NAMALWA (cell line): ENCODE measurements around the gene ACOX3.

Source experiments
- DNase-seq: peaks from one replicate; pipeline ENCODE4 v3.0.0-alpha.2; 2015; ENCODE audit warnings: low spot score

ACOX3 gene

DNA sequence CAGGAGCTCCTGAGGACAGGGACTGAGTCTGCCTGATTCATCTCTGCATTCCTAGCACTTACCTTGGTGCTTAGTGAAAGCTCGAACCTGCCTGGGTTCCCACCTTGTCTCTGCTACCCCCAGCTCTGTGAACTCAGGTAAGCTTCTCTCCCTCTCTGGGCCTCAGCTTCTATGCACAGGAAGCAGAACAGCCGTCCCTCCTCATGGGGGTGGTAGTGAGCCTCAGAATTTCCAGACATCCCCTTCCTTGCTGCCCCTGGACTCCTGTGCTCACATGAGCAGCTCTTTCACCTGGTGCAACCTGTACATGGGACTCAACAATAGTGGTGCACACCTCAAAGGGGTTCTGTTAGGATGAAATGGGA is 120.2 kb downstream of the ACOX3 start:
- DNase-seq: peak; percentile 34

DNA sequence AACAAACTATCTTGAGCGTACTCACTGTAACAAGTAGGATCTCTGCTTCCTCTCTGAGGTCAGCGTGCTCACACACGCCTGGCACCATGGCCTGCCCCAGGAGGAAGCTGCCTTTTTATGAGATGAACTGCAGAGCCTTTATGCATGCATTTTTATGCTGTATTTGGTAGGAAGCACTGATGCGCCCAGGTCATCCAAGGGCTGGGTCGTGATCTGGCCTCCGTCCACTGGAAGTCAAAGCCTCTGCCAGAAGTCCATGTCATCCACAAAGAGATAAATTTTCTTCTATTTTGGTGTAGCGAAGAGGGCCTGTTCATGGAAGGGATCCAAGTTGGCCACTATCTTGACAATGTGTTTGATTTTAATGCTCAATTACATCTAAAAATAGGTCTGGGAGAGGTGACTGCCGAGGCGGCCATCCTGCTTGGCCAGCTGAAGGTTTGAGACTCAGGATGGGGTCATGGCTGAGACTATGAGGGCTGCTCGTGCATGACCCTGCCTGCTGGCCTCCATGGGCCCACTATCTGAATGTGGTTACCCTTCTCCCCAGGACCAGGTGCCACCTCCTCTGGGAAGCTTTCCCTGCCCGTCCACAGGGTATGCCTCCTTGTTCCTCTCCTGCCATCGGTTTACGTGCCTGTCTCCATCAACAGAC is 120.7 kb downstream of the ACOX3 start:
- DNase-seq: no peak

DNA sequence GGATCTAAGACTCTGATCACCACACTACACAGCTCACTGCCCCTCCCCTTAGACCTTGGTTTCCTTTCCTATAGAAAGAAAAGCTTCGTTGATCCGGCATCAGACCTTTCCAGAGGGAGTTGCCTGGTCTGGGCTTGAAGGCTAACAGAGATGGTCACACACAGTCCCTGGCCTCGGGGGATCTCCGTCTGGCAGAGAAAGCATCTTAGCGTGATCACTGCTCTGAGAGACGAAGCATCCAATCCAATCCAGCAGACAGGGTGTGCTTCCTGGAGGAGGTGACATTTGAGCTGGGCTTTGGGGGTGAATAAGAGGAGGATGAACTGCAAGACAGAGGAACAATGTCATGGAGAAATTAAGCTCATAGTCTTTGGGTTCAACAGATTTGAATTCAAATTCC is 121.5 kb downstream of the ACOX3 start:
- DNase-seq: no peak

DNA sequence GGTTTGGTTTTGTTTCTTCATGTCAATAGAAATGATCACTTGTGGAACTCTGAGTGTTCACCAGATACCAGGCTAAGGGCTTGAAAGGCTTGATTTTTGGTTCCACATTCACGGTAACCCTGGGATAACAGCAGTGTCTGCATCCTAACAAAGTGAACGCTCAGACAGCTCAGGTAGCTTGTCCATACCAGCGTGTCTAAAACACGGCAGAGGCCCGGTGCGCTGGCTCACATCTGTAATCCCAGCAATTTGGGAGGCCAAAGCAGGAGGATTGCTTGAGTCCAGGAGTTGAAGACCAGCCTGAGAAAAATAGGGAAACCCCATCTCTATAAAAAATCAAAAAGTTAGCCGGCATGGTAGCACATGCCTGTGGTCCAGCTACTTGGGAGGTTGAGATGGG is 122.0 kb downstream of the ACOX3 start:
- DNase-seq: no peak

DNA sequence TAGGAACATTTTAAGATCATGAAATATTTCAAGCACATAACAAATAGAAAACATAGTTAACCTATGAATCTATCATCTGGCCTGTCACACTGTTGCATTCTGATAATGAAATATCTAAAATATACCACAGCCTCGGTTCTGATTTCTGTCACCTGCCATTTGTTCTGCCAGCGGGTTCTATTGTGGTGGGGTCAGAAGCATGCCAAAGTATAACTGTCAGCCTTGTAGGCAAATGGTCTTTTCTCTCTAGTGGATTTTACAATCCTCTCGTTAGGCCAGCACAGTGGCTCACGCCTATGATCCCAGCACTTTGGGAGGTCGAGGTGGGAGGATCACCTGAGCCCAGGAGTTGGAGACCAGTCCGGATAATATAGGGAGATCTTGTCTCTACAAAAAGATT is 123.0 kb downstream of the ACOX3 start:
- no peak for DNase-seq

DNA sequence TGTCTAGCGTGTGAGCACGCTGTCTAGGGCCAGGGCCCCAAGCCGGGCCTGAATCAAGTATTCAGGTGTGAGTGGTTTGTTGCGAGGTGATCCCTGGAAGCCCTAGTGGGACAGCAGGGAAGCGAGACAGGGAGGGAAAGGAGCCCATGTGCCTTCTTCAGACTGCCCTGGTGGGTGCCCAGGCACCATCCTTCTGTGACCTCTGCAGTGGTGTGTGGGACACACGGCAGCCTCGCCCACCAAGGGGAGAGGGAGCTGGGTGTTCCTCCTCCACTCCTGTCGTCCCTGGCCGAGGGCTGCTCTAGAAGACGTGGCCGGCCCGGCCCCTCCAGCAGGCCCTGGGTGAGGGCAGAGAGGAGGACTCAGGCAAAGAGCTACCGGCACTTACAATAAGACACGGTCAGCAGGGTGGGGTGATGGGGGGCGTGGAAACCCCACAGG is 123.6 kb downstream of the ACOX3 start:
- no peak for DNase-seq
